Mucosa of descending colon (tissue), 3 donors: ENCODE results near the gene OR52L1. TPM values are rescaled to one million over a fixed set of nuclear protein-coding genes. Genes with fewer than 3 reads are reported as not detected.

Source experiments
- ATAC-seq: fragments of 200-7000 bp; cut with Tn5 transposase; one replicate; pipeline ENCODE4 v1.9.1; 2020; ENCODE audit warnings: mild to moderate bottlenecking, moderate library complexity
- DNase-seq, 3 donors: peaks; one replicate each; pipeline ENCODE4 v3.0.0-alpha.2; 2020
- H3K36me3 ChIP-seq: fragments of 200-600 bp; one replicate; pipeline ENCODE4 v1.8.0; 2021; ENCODE audit warnings: low read depth, mild to moderate bottlenecking
- H3K4me1 ChIP-seq: fragments of 200-600 bp; one replicate; pipeline ENCODE4 v1.8.0; 2021; ENCODE audit warnings: low read depth, mild to moderate bottlenecking
- H3K4me3 ChIP-seq: fragments of 200-600 bp; one replicate; pipeline ENCODE4 v1.8.0; 2021; ENCODE audit warnings: mild to moderate bottlenecking
- H3K9me3 ChIP-seq: fragments of 200-600 bp; one replicate; pipeline ENCODE4 v1.8.0; 2021; ENCODE audit warnings: mild to moderate bottlenecking
- CTCF ChIP-seq: fragments of 200-600 bp; IDR thresholded peaks from one replicate; pipeline ENCODE4 v1.8.0; 2022; ENCODE audit warnings: antibody characterized with exemption, mild to moderate bottlenecking
- intact Hi-C, 2 donors: fragments of 100-400 bp; cut with DNase I in 1 of 2; cut with micrococcal nuclease in 1 of 2; formaldehyde crosslinking; loops; one replicate each; pipeline versions ENCODE4 v1.11.0 to v1.11.1; 2022; cut with DNase I, micrococcal nuclease
- total RNA-seq, 3 donors: library from RNA; stranded (reverse); fragmentation: NEBNext Ultra II Directional in 2 of 3; extraction: Animal tissue kit (Norgen Biotek cat#: 25700) in 2 of 3; gene quantifications; one replicate each; pipeline versions ENCODE4 v1.2.1 to v1.2.4, GENCODE V29; 2021 to 2023
- donor health status: DM: no; HTN: no; CAD: no; lungs with moderate emphysema.
- donor health status: DM: no; HTN: no; CAD: no.
- donor health status: DM: no; HTN: yes; CAD: no.

OR52L1 gene
- total RNA-seq, 3 donors from 2014 or later: not detected

- Histone ChIP-seq H3K36me3 (no peaks in the 10 kb centered on the region), H3K9me3 (no peaks in the 10 kb centered on the region), H3K4me3 (no peak overlapping the region), H3K4me1 (no peaks in the 10 kb centered on the region)
- intact Hi-C loops: no loop called here
- TF ChIP-seq CTCF: no peak
- DNase-seq (peak in 1 of 3 donors; percentile 7), ATAC-seq (no peak)
These were observed 8.0 kb upstream of the OR52L1 start for GRCh38 chr11:5994791-5995190.

GRCh38 chr11:5992604-5993251 lies 5.9 kb upstream of the OR52L1 start:
- no peak overlapping the region for H3K4me3 ChIP-seq
- intact Hi-C loops: no loop called here
- no peaks in the 10 kb centered on the region for H3K4me1 ChIP-seq
- DNase-seq (peak in 1 of 3 donors; percentile 5), ATAC-seq (peak; percentile 48)
- no peaks in the 10 kb centered on the region for H3K36me3 ChIP-seq
- peak; percentile 15 for TF ChIP-seq CTCF
- no peaks in the 10 kb centered on the region for H3K9me3 ChIP-seq

GRCh38 chr11:5992150-5992549 lies 5.4 kb upstream of the OR52L1 start:
- ATAC-seq (no peak), DNase-seq (no peak)
- Histone ChIP-seq H3K4me3 (no peak overlapping the region), H3K9me3 (no peaks in the 10 kb centered on the region), H3K36me3 (no peaks in the 10 kb centered on the region), H3K4me1 (no peaks in the 10 kb centered on the region)
- TF ChIP-seq CTCF: no peak
- intact Hi-C loops: no loop called here

- Histone ChIP-seq H3K9me3 (no peaks in the 10 kb centered on the region), H3K36me3 (no peaks in the 10 kb centered on the region), H3K4me1 (no peaks in the 10 kb centered on the region), H3K4me3 (no peak overlapping the region)
- DNase-seq (no peak), ATAC-seq (no peak)
- intact Hi-C loops: no loop called here
- no peak for TF ChIP-seq CTCF
These were observed 2.4 kb upstream of the OR52L1 start for GRCh38 chr11:5989203-5989602.

- Histone ChIP-seq H3K4me1 (no peaks in the 10 kb centered on the region), H3K36me3 (no peaks in the 10 kb centered on the region), H3K9me3 (no peaks in the 10 kb centered on the region), H3K4me3 (no peak overlapping the region)
- no peak for ATAC-seq
- DNase-seq: no peak
- no peak for TF ChIP-seq CTCF
- intact Hi-C loops: no loop called here
These were observed 3.3 kb downstream of the OR52L1 start for GRCh38 chr11:5983443-5983842.

- Histone ChIP-seq H3K36me3 (no peaks in the 10 kb centered on the region), H3K4me1 (no peaks in the 10 kb centered on the region), H3K9me3 (no peaks in the 10 kb centered on the region), H3K4me3 (no peak overlapping the region)
- no peak for TF ChIP-seq CTCF
- DNase-seq (no peak), ATAC-seq (no peak)
- intact Hi-C loops: no loop called here
These were observed 13.3 kb downstream of the OR52L1 start for GRCh38 chr11:5973530-5973929.
